ENCODE results near the gene ACTBL2.

- no peak for TF ChIP-seq CTCF (IDR thresholded peaks at IDR 0.05)
- TF ChIP-seq POLR2A (IDR thresholded peaks at IDR 0.05), result no peak
These were observed 19.0 kb upstream of the ACTBL2 start for GRCh38 chr5:57501414-57502201.

Data from thyroid gland (tissue), 4 donors.